ACC112 (cell line): Measurements from ENCODE around the gene FBXO36.

Experiments used
- H2AFZ ChIP-seq: fragments of 200-600 bp; sonication (generic); one replicate; pipeline ENCODE4 v1.6.0; 2017; ENCODE audit warnings: antibody characterized with exemption, low read length; ENCODE audit not compliant: unreplicated experiment
- H3K27ac ChIP-seq: fragments of 200-600 bp; sonication (generic); 2 replicates; pipeline ENCODE4 v1.5.1; 2014; ENCODE audit warnings: low read depth, mild to moderate bottlenecking, antibody characterized with exemption, low read length, moderate library complexity
- H3K27me3 ChIP-seq: fragments of 200-600 bp; sonication (generic); 2 replicates; pipeline ENCODE4 v1.6.1; 2014; ENCODE audit warnings: mild to moderate bottlenecking, antibody characterized with exemption, low read length, moderate library complexity, mixed read lengths; ENCODE audit not compliant: insufficient read depth
- H3K36me3 ChIP-seq: fragments of 200-600 bp; sonication (generic); 2 replicates; pipeline ENCODE4 v1.6.1; 2016; ENCODE audit warnings: mild to moderate bottlenecking, antibody characterized with exemption, low read length, moderate library complexity, mixed read lengths; ENCODE audit not compliant: insufficient read depth
- H3K4me1 ChIP-seq: fragments of 200-600 bp; sonication (generic); one replicate; pipeline ENCODE4 v1.6.1; 2016; ENCODE audit warnings: low read length, mixed read lengths; ENCODE audit not compliant: insufficient read depth, unreplicated experiment, control insufficient read depth
- H3K4me3 ChIP-seq: fragments of 200-600 bp; sonication (generic); 2 replicates; pipeline ENCODE4 v1.5.1; 2014; ENCODE audit warnings: mild to moderate bottlenecking, low read depth, low read length
- H3K79me2 ChIP-seq: fragments of 200-600 bp; sonication (generic); one replicate; pipeline ENCODE4 v1.6.0; 2016; ENCODE audit warnings: low read length; ENCODE audit not compliant: control insufficient read depth, unreplicated experiment, insufficient read depth

The FBXO36 gene

GRCh38 chr2:229969921-229970320 lies 47.6 kb downstream of the FBXO36 start:
- no peaks in the 10 kb centered on the region for H3K36me3 ChIP-seq
- H3K27ac ChIP-seq, result no peak overlapping the region
- H3K27me3 ChIP-seq, result no peaks in the 10 kb centered on the region
- H3K79me2 ChIP-seq, result no peaks in the 10 kb centered on the region
- peaks cover 10% of the 10 kb centered on the region for H3K4me1 ChIP-seq
- no peak overlapping the region for H2AFZ ChIP-seq
- H3K4me3 ChIP-seq, result no peak overlapping the region

GRCh38 chr2:229970406-229970805 lies 48.1 kb downstream of the FBXO36 start:
- no peak overlapping the region for H3K4me3 ChIP-seq
- H3K27me3 ChIP-seq, result no peaks in the 10 kb centered on the region
- H3K27ac ChIP-seq, result no peak overlapping the region
- peaks cover 10% of the 10 kb centered on the region for H3K4me1 ChIP-seq
- H3K79me2 ChIP-seq, result no peaks in the 10 kb centered on the region
- no peaks in the 10 kb centered on the region for H3K36me3 ChIP-seq
- no peak overlapping the region for H2AFZ ChIP-seq

GRCh38 chr2:229971298-229971790 lies 49.0 kb downstream of the FBXO36 start:
- Histone ChIP-seq H3K4me3 (no peak overlapping the region), H3K36me3 (no peaks in the 10 kb centered on the region), H3K27me3 (no peaks in the 10 kb centered on the region), H2AFZ (no peak overlapping the region), H3K4me1 (peaks cover 10% of the 10 kb centered on the region), H3K27ac (no peak overlapping the region), H3K79me2 (no peaks in the 10 kb centered on the region)

- peaks cover 10% of the 10 kb centered on the region for H3K4me1 ChIP-seq
- no peaks in the 10 kb centered on the region for H3K79me2 ChIP-seq
- no peaks in the 10 kb centered on the region for H3K27me3 ChIP-seq
- H2AFZ ChIP-seq, result peak overlapping the region; percentile 9
- H3K27ac ChIP-seq, result no peak overlapping the region
- no peaks in the 10 kb centered on the region for H3K36me3 ChIP-seq
- H3K4me3 ChIP-seq, result no peak overlapping the region
Observed at GRCh38 chr2:229974266-229974665, 52.0 kb downstream of the FBXO36 start.

GRCh38 chr2:229980431-229981184 lies 58.3 kb downstream of the FBXO36 start:
- Histone ChIP-seq H3K79me2 (no peaks in the 10 kb centered on the region), H2AFZ (peak overlapping the region; percentile 71), H3K27ac (peak overlapping the region; percentile 41)

GRCh38 chr2:229993236-229993635 lies 70.9 kb downstream of the FBXO36 start:
- Histone ChIP-seq H3K27me3 (no peaks in the 10 kb centered on the region), H3K79me2 (no peaks in the 10 kb centered on the region), H3K36me3 (no peaks in the 10 kb centered on the region), H2AFZ (no peak overlapping the region), H3K27ac (no peak overlapping the region), H3K4me3 (no peak overlapping the region), H3K4me1 (no peaks in the 10 kb centered on the region)

More at GRCh38 chr2:229980431-229981184, 58.3 kb downstream of the FBXO36 start:
- peaks cover 16% of the 10 kb centered on the region for H3K4me1 ChIP-seq
- peak overlapping the region; percentile 37; the same call in 1 of the 2 replicates for H3K4me3 ChIP-seq
- no peaks in the 10 kb centered on the region for H3K27me3 ChIP-seq
- no peaks in the 10 kb centered on the region for H3K36me3 ChIP-seq

- no peaks in the 10 kb centered on the region for H3K27me3 ChIP-seq
- no peak overlapping the region for H3K4me3 ChIP-seq
- H3K79me2 ChIP-seq, result no peaks in the 10 kb centered on the region
- no peaks in the 10 kb centered on the region for H3K36me3 ChIP-seq
- H3K4me1 ChIP-seq, result no peaks in the 10 kb centered on the region
- no peak overlapping the region for H3K27ac ChIP-seq
- no peak overlapping the region for H2AFZ ChIP-seq
Observed at GRCh38 chr2:229996320-229996719, 74.0 kb downstream of the FBXO36 start.

- Histone ChIP-seq H3K27me3 (no peaks in the 10 kb centered on the region), H3K36me3 (no peaks in the 10 kb centered on the region), H3K4me3 (no peak overlapping the region), H3K4me1 (no peaks in the 10 kb centered on the region), H3K79me2 (no peaks in the 10 kb centered on the region), H2AFZ (no peak overlapping the region), H3K27ac (no peak overlapping the region)
Observed at GRCh38 chr2:229997565-229997964, 75.3 kb downstream of the FBXO36 start.

- H3K4me1 ChIP-seq, result no peaks in the 10 kb centered on the region
- H2AFZ ChIP-seq, result no peak overlapping the region
- H3K36me3 ChIP-seq, result no peaks in the 10 kb centered on the region
- H3K4me3 ChIP-seq, result no peak overlapping the region
- no peaks in the 10 kb centered on the region for H3K79me2 ChIP-seq
- H3K27me3 ChIP-seq, result no peaks in the 10 kb centered on the region
- H3K27ac ChIP-seq, result no peak overlapping the region
Observed at GRCh38 chr2:230000118-230000841, 78.0 kb downstream of the FBXO36 start.

- no peaks in the 10 kb centered on the region for H3K36me3 ChIP-seq
- no peak overlapping the region for H3K4me3 ChIP-seq
- H2AFZ ChIP-seq, result no peak overlapping the region
- H3K27ac ChIP-seq, result no peak overlapping the region
- H3K27me3 ChIP-seq, result no peaks in the 10 kb centered on the region
- no peaks in the 10 kb centered on the region for H3K79me2 ChIP-seq
- H3K4me1 ChIP-seq, result no peaks in the 10 kb centered on the region
Observed at GRCh38 chr2:230007931-230008707, 85.8 kb downstream of the FBXO36 start.
